Esophagus squamous epithelium (tissue), 5 donors: ENCODE data around the gene DGLUCY. TPM values are rescaled to one million over a fixed set of nuclear protein-coding genes. Genes with fewer than 3 reads are reported as not detected.
A peak's percentile ranks its signal among the peaks of the same experiment; 100 is the strongest.
"Not testable (repeated sequence)": the region's sequence is repeated elsewhere in the genome, so short reads cannot be mapped to it uniquely, and the experiment has no call there.

ENCODE experiments used
- DNase-seq: peaks from one replicate; lab custom pipeline; 2025; lab: John Stamatoyannopoulos, UW
- H3K27ac ChIP-seq, 4 donors: fragments of 200-600 bp; sonication (generic); one replicate each; pipeline ENCODE4 v1.5.1; 2016 to 2019; ENCODE audit warnings: mild to moderate bottlenecking in 1 of 4
- H3K27me3 ChIP-seq, 4 donors: fragments of 200-600 bp; sonication (generic); 1 replicate in 3 of 4; 2 replicates in 1 of 4; pipeline versions ENCODE4 v1.5.1 to v1.6.0; 2017 to 2021; ENCODE audit warnings: antibody characterized with exemption in 1 of 4
- H3K36me3 ChIP-seq, 3 donors: fragments of 200-600 bp; sonication (generic); one replicate each; pipeline ENCODE4 v1.5.1; 2016 to 2019
- H3K4me1 ChIP-seq, 3 donors: fragments of 200-600 bp; sonication (generic); one replicate each; pipeline ENCODE4 v1.5.1; 2017 to 2019
- H3K4me3 ChIP-seq, 4 donors: fragments of 200-600 bp; sonication (generic); 1 replicate in 3 of 4; 2 replicates in 1 of 4; pipeline ENCODE4 v1.5.1; 2016 to 2019; ENCODE audit warnings: mild to moderate bottlenecking in 2 of 4, moderate library complexity in 1 of 4
- H3K9me3 ChIP-seq, 3 donors: fragments of 200-600 bp; sonication (generic); one replicate each; pipeline ENCODE4 v1.5.1; 2016 to 2019
- CTCF ChIP-seq, 6 experiments: fragments of 450-650 bp in 4 of 6; fragments of 200-600 bp in 2 of 6; sonication (generic) in 2 of 6; IDR thresholded peaks; one replicate each; pipeline ENCODE4 v1.5.1; 2016 to 2019; ENCODE audit warnings: antibody characterized with exemption in 6 of 6, mild to moderate bottlenecking in 4 of 6, moderate library complexity in 4 of 6
- POLR2A ChIP-seq, 4 donors: fragments of 450-650 bp; IDR thresholded peaks; one replicate each; pipeline ENCODE4 v1.6.1; 2017; ENCODE audit warnings: antibody characterized with exemption in 4 of 4, mild to moderate bottlenecking in 4 of 4, moderate library complexity in 3 of 4
- WGBS, 2 donors: methylation state at CpG; one replicate each; pipeline ENCODE4 v1.1.5; 2018; 5-methylcytosine and 5-hydroxymethylcytosine counted together
- intact Hi-C: fragments of 100-400 bp; cut with DNase I; formaldehyde crosslinking; loops from one replicate; pipeline ENCODE4 v1.15.0; 2022
- total RNA-seq, 4 donors: library from RNA; depleted of rRNA; stranded (reverse); fragments of >200 nt; gene quantifications; one replicate each; pipeline ENCODE4 v1.1.0, GENCODE V29; 2016
- donor health status: DM: yes; HTN: yes; CAD: no.

The DGLUCY gene
- total RNA-seq, 4 donors from 2014 or later, result 32.6 to 51.3 (median 38.9) TPM

- 32 to 46% methylated on average over 6 of the region's 8 CpGs for WGBS, 2 donors
- Histone ChIP-seq H3K4me3 (peak overlapping the region in 1 of 4 donors; percentile 18), H3K27me3 (no peaks in the 10 kb centered on the region), H3K27ac (peak overlapping the region; percentile 69 to 87 (median 81)), H3K9me3 (no peaks in the 10 kb centered on the region), H3K36me3 (no peaks in the 10 kb centered on the region), H3K4me1 (peaks cover 38 to 94% (median 58%) of the 10 kb centered on the region in 3 donors)
- intact Hi-C loops, result no loop called here
- DNase-seq, result no peak
- TF ChIP-seq POLR2A (IDR thresholded peaks at IDR 0.05) (peak in 1 of 4 donors; percentile 5), CTCF (IDR thresholded peaks at IDR 0.05) (no peak)
Measured at GRCh38 chr14:91119556-91120311, 5.9 kb downstream of the DGLUCY start.

- peak overlapping the region; percentile 69 to 91 (median 88) for H3K27ac ChIP-seq
- peaks cover 0 to 15% (median 0%) of the 10 kb centered on the region in 3 donors for H3K36me3 ChIP-seq
- no peak overlapping the region for H3K4me3 ChIP-seq
- intact Hi-C loops, result no loop called here
- 72 to 87% methylated on average over 8 of the region's 8 CpGs for WGBS, 2 donors
- H3K9me3 ChIP-seq, result no peaks in the 10 kb centered on the region
- H3K27me3 ChIP-seq, result no peaks in the 10 kb centered on the region
- TF ChIP-seq POLR2A (IDR thresholded peaks at IDR 0.05), result no peak
- TF ChIP-seq CTCF (IDR thresholded peaks at IDR 0.05), result no peak
- no peak for DNase-seq
- peaks cover 25 to 92% (median 64%) of the 10 kb centered on the region in 3 donors for H3K4me1 ChIP-seq
Measured at GRCh38 chr14:91123201-91123600, 9.3 kb downstream of the DGLUCY start.

- intact Hi-C loops, DNase-seq, H3K9me3 ChIP-seq, H3K27me3 ChIP-seq: not testable (repeated sequence)
- 39 to 50% methylated on average over 5 of the region's 5 CpGs for WGBS, 2 donors
- peak overlapping the region; percentile 87 to 92 (median 90) for H3K27ac ChIP-seq
- peak overlapping the region in 1 of 4 donors; percentile 22 for H3K4me3 ChIP-seq
- H3K4me1 ChIP-seq, result peaks cover 20 to 92% (median 59%) of the 10 kb centered on the region in 3 donors
- H3K36me3 ChIP-seq, result peaks cover 0 to 16% (median 0%) of the 10 kb centered on the region in 3 donors
Measured at GRCh38 chr14:91124406-91125270, 10.8 kb downstream of the DGLUCY start.

- intact Hi-C loops, result no loop called here
- Histone ChIP-seq H3K9me3 (no peaks in the 10 kb centered on the region), H3K27me3 (no peaks in the 10 kb centered on the region), H3K4me3 (peak overlapping the region in 1 of 4 donors; percentile 22), H3K36me3 (peaks cover 0 to 22% (median 0%) of the 10 kb centered on the region in 3 donors), H3K27ac (peak overlapping the region; percentile 87 to 92 (median 90)), H3K4me1 (peaks cover 20 to 88% (median 53%) of the 10 kb centered on the region in 3 donors)
- no peak for TF ChIP-seq POLR2A (IDR thresholded peaks at IDR 0.05)
- TF ChIP-seq CTCF (IDR thresholded peaks at IDR 0.05), result no peak
- no peak for DNase-seq
- WGBS, 2 donors, result 60 to 74% methylated on average over 5 to 7 of the region's 7 CpGs
Measured at GRCh38 chr14:91125271-91125660, 11.4 kb downstream of the DGLUCY start.

- no peaks in the 10 kb centered on the region for H3K27me3 ChIP-seq
- peaks cover 20 to 83% (median 47%) of the 10 kb centered on the region in 3 donors for H3K4me1 ChIP-seq
- H3K4me3 ChIP-seq, result no peak overlapping the region
- H3K9me3 ChIP-seq, result no peaks in the 10 kb centered on the region
- DNase-seq, result no peak
- intact Hi-C loops, result no loop called here
- TF ChIP-seq POLR2A (IDR thresholded peaks at IDR 0.05) (no peak), CTCF (IDR thresholded peaks at IDR 0.05) (no peak)
- peaks cover 0 to 27% (median 0%) of the 10 kb centered on the region in 3 donors for H3K36me3 ChIP-seq
- 82 to 85% methylated on average over 4 of the region's 4 CpGs for WGBS, 2 donors
- peak overlapping the region; percentile 87 to 92 (median 90) for H3K27ac ChIP-seq
Measured at GRCh38 chr14:91125801-91126200, 11.9 kb downstream of the DGLUCY start.
